Thyroid gland (tissue), 4 donors: ENCODE measurements around the gene G0S2. TPM values are rescaled to one million over a fixed set of nuclear protein-coding genes. Genes with fewer than 3 reads are reported as not detected.
A peak's percentile ranks its signal among the peaks of the same experiment; 100 is the strongest.

ENCODE experiments used
- DNase-seq, 2 donors: peaks; one replicate each; pipeline ENCODE4 v3.0.0-alpha.2; 2019
- H3K27ac ChIP-seq, 3 donors: fragments of 200-600 bp; sonication (generic); 1 replicate in 2 of 3; 2 replicates in 1 of 3; pipeline ENCODE4 v1.5.1; 2016 to 2019; ENCODE audit warnings: mild to moderate bottlenecking in 1 of 3, moderate library complexity in 1 of 3
- H3K27me3 ChIP-seq: fragments of 200-600 bp; sonication (generic); one replicate; pipeline ENCODE4 v1.5.1; 2019
- H3K36me3 ChIP-seq, 2 donors: fragments of 200-600 bp; sonication (generic); one replicate each; pipeline ENCODE4 v1.5.1; 2016 to 2019
- H3K4me1 ChIP-seq, 2 donors: fragments of 200-600 bp; sonication (generic); one replicate each; pipeline ENCODE4 v1.5.1; 2017 to 2019
- H3K4me3 ChIP-seq, 3 donors: fragments of 200-600 bp; sonication (generic); replicated peaks in 1 of 3; 1 replicate in 2 of 3; 2 replicates in 1 of 3; pipeline ENCODE4 v1.5.1; 2016; ENCODE audit warnings: mild to moderate bottlenecking in 1 of 3
- H3K9me3 ChIP-seq: fragments of 200-600 bp; sonication (generic); one replicate; pipeline ENCODE4 v1.5.1; 2017
- CTCF ChIP-seq, 6 experiments: fragments of 200-600 bp in 3 of 6; fragments of 450-650 bp in 3 of 6; sonication (generic) in 3 of 6; IDR thresholded peaks; one replicate each; pipeline ENCODE4 v1.5.1; 2016 to 2019; ENCODE audit warnings: antibody characterized with exemption in 6 of 6, mild to moderate bottlenecking in 2 of 6, inconsistent platforms in 1 of 6, moderate library complexity in 1 of 6
- POLR2A ChIP-seq, 2 donors: fragments of 450-650 bp; IDR thresholded peaks; one replicate each; pipeline ENCODE4 v1.6.1; 2017; ENCODE audit warnings: antibody characterized with exemption in 2 of 2, mild to moderate bottlenecking in 2 of 2, moderate library complexity in 1 of 2
- WGBS, 2 donors: methylation state at CpG; one replicate each; pipeline ENCODE4 v1.1.5; 2017; 5-methylcytosine and 5-hydroxymethylcytosine counted together
- intact Hi-C: fragments of 100-400 bp; cut with DNase I; formaldehyde crosslinking; loops from one replicate; pipeline ENCODE4 v1.15.1; 2023
- total RNA-seq, 4 donors: library from RNA; depleted of rRNA; stranded (reverse); fragments of >200 nt; gene quantifications; one replicate each; pipeline ENCODE4 v1.2.3, GENCODE V29; 2016

The G0S2 gene
- total RNA-seq, 4 donors from 2014 or later = 6.5 to 43.7 (median 10.7) TPM

GRCh38 chr1:209652873-209653401 is 22.3 kb upstream of the G0S2 start:
- Histone ChIP-seq H3K9me3 (no peaks in the 10 kb centered on the region), H3K27me3 (no peaks in the 10 kb centered on the region), H3K36me3 (no peaks in the 10 kb centered on the region), H3K27ac (peak overlapping the region; percentile 62 to 84 (median 78)), H3K4me3 (no peak overlapping the region), H3K4me1 (peaks cover 15 to 54% of the 10 kb centered on the region in 2 donors)
- TF ChIP-seq CTCF (IDR thresholded peaks at IDR 0.05) (no peak), POLR2A (IDR thresholded peaks at IDR 0.05) (peak in 1 of 2 donors; percentile 53)
- 19 to 38% methylated on average over 3 of the region's 3 CpGs for WGBS, 2 donors
- intact Hi-C loops = no loop called here
- peak; percentile 99 to 100 for DNase-seq

GRCh38 chr1:209653915-209654351 is 21.3 kb upstream of the G0S2 start:
- intact Hi-C loops = no loop called here
- 51 to 69% methylated on average over 7 of the region's 7 CpGs for WGBS, 2 donors
- no peaks in the 10 kb centered on the region for H3K27me3 ChIP-seq

GRCh38 chr1:209655411-209656231 is 19.6 kb upstream of the G0S2 start:
- no peak overlapping the region for H3K4me3 ChIP-seq
- no peak overlapping the region for H3K27ac ChIP-seq
- intact Hi-C loops = no loop called here

More at GRCh38 chr1:209653915-209654351, 21.3 kb upstream of the G0S2 start:
- Histone ChIP-seq H3K36me3 (no peaks in the 10 kb centered on the region), H3K9me3 (no peaks in the 10 kb centered on the region), H3K27ac (peak overlapping the region; percentile 58 to 76 (median 62)), H3K4me1 (peaks cover 15 to 44% of the 10 kb centered on the region in 2 donors), H3K4me3 (no peak overlapping the region)
- TF ChIP-seq POLR2A (IDR thresholded peaks at IDR 0.05) (no peak), CTCF (IDR thresholded peaks at IDR 0.05) (no peak)
- peak; percentile 65 to 68 for DNase-seq

GRCh38 chr1:209657140-209657879 is 17.9 kb upstream of the G0S2 start:
- H3K9me3 ChIP-seq = no peaks in the 10 kb centered on the region
- DNase-seq = no peak
- TF ChIP-seq CTCF (IDR thresholded peaks at IDR 0.05) (no peak), POLR2A (IDR thresholded peaks at IDR 0.05) (no peak)
- H3K27me3 ChIP-seq = no peaks in the 10 kb centered on the region
- no peak overlapping the region for H3K27ac ChIP-seq
- intact Hi-C loops = no loop called here
- H3K4me3 ChIP-seq = no peak overlapping the region
- H3K36me3 ChIP-seq = no peaks in the 10 kb centered on the region
- WGBS, 2 donors = 85 to 98% methylated on average over 9 of the region's 9 CpGs
- H3K4me1 ChIP-seq = peaks cover 21 to 23% of the 10 kb centered on the region in 2 donors

More at GRCh38 chr1:209655411-209656231, 19.6 kb upstream of the G0S2 start:
- 86 to 88% methylated on average over 9 of the region's 9 CpGs for WGBS, 2 donors
- Histone ChIP-seq H3K4me1 (peaks cover 22 to 35% of the 10 kb centered on the region in 2 donors), H3K9me3 (no peaks in the 10 kb centered on the region), H3K27me3 (no peaks in the 10 kb centered on the region), H3K36me3 (no peaks in the 10 kb centered on the region)
- DNase-seq = no peak
- TF ChIP-seq POLR2A (IDR thresholded peaks at IDR 0.05) = no peak
- no peak for TF ChIP-seq CTCF (IDR thresholded peaks at IDR 0.05)
